ENCODE data around the gene LMAN2. TPM values are rescaled to one million over a fixed set of nuclear protein-coding genes. Genes with fewer than 3 reads are reported as not detected.

LMAN2 gene
- total RNA-seq, 1 experiment from 2014 or later = 128 TPM

GRCh38 chr5:177290816-177291596 lies 60.5 kb downstream of the LMAN2 start:
- Histone ChIP-seq H3K4me1 (ENCODE audit: control insufficient read depth in 1 of 2, insufficient read depth in 2 of 2, low read length in 2 of 2) (no peaks in the 10 kb centered on the region), H4K20me1 (ENCODE audit: insufficient read depth) (no peaks in the 10 kb centered on the region), H3K27ac (ENCODE audit: low read depth, low read length) (no peak overlapping the region), H3K36me3 (ENCODE audit: control insufficient read depth in 1 of 2, insufficient read depth in 2 of 2, low read length in 2 of 2) (peaks cover 33 to 45% of the 10 kb centered on the region in 2 experiments; a peak in 3 of 4 replicates), H3K79me2 (ENCODE audit: insufficient read depth, low read length) (no peaks in the 10 kb centered on the region), H3K27me3 (ENCODE audit: insufficient read depth, low read length) (no peaks in the 10 kb centered on the region), H3K9ac (ENCODE audit: low read length) (no peak overlapping the region), H2AFZ (ENCODE audit: low read depth, low read length, poor library complexity, severe bottlenecking) (no peak overlapping the region), H3K9me2 (ENCODE audit: insufficient read depth) (no peaks in the 10 kb centered on the region), H3K9me3 (ENCODE audit: control insufficient read depth in 1 of 2, insufficient read depth in 1 of 2, low read depth in 1 of 2, low read length in 2 of 2) (no peaks in the 10 kb centered on the region), H3K4me3 (replicated peaks in 1 of 2; ENCODE audit: low read depth in 1 of 2, low read length in 2 of 2) (no peak overlapping the region), H3K4me2 (ENCODE audit: low read length) (no peak overlapping the region)
- ChIA-PET CTCF (interaction anchor here (1.3 kb wide), 1 partner anchor 179 kb away, joined by 3 read pairs; no protein-coding TSS in a partner anchor), POLR2A (no interaction called here), RAD21 (ENCODE audit: low non-redundant PET in 1 of 2, low total read pairs in 2 of 2, uncharacterized antibody in 2 of 2, unreplicated experiment in 2 of 2) (no interaction called here)
- DNase-seq (ENCODE audit: low read depth, low spot score) (no peak), ATAC-seq (no peak)
- no TSS peak for BruUV-seq (replicated peaks)
- TF ChIP-seq MAX (IDR thresholded peaks at IDR 0.05) (no peak), EZH2 (IDR thresholded peaks at IDR 0.05) (no peak), RAD21 (IDR thresholded peaks at IDR 0.05; ENCODE audit: low read depth) (no peak), YY1 (IDR thresholded peaks at IDR 0.05; ENCODE audit: extremely low read depth, insufficient replicate concordance, low read depth, low read length) (no peak), REST (IDR thresholded peaks at IDR 0.05; ENCODE audit: low read depth) (no peak), POLR2AphosphoS5 (IDR thresholded peaks at IDR 0.05; ENCODE audit: low read depth, low read length) (no peak), ZNF274 (IDR thresholded peaks at IDR 0.05; ENCODE audit: low read depth, low read length) (no peak)
- intact Hi-C loops (cut with micrococcal nuclease) = no loop called here
